ENCODE measurements around the gene TBXA2R.

- no peak for TF ChIP-seq EZH2 (IDR thresholded peaks at IDR 0.05; ENCODE audit: insufficient read depth, poor library complexity, severe bottlenecking)
- TF ChIP-seq EZH2phosphoT487 (IDR thresholded peaks at IDR 0.05; ENCODE audit: insufficient read depth, low read depth), result no peak
These were observed 56.9 kb downstream of the TBXA2R start for GRCh38 chr19:3549816-3550215.
